ENCODE data around the gene GJD4. TPM values are rescaled to one million over a fixed set of nuclear protein-coding genes. Genes with fewer than 3 reads are reported as not detected.

Gene GJD4
- total and polyA plus RNA-seq, 2 experiments from 2014 or later, result not detected

GRCh38 chr10:35579726-35580422 lies 25.3 kb upstream of the GJD4 start (continued):
- TF ChIP-seq ZNF462 (CRISPR knock-in tag; IDR thresholded peaks at IDR 0.05), result no peak
- TF ChIP-seq ZNF114 (CRISPR knock-in tag; IDR thresholded peaks at IDR 0.05), result no peak
- no peak for TF ChIP-seq POLR2AphosphoS5 (IDR thresholded peaks at IDR 0.05; ENCODE audit: low read depth)
- no peak for TF ChIP-seq EZH2phosphoT487 (IDR thresholded peaks at IDR 0.05; ENCODE audit: unreplicated experiment)
- no peak for TF ChIP-seq NANOG (IDR thresholded peaks at IDR 0.05; ENCODE audit: borderline replicate concordance)

- Histone ChIP-seq H3K79me2 (replicated peaks; ENCODE audit: insufficient read depth) (no peaks in the 10 kb centered on the region), H3K4me3 (no peak overlapping the region), H3K27ac (ENCODE audit: low read depth) (no peak overlapping the region), H3K4me2 (no peak overlapping the region), H3K9me2 (ENCODE audit: insufficient read depth) (0 out of 2 replicates have a peak, but pooled peaks cover 3% of the 10 kb centered on the region), H3F3A (replicated peaks; ENCODE audit: low read depth) (no peaks in the 10 kb centered on the region), H2AFZ (no peak overlapping the region), H3K27me3 (ENCODE audit: insufficient read depth) (no peaks in the 10 kb centered on the region), H4K20me1 (replicated peaks; ENCODE audit: insufficient read depth) (no peaks in the 10 kb centered on the region), H3K4me1 (ENCODE audit: insufficient read depth) (no peaks in the 10 kb centered on the region), H3K36me3 (ENCODE audit: insufficient read depth) (no peaks in the 10 kb centered on the region)
- ATAC-seq, result no peak
- Mint-ChIP-seq H3K9me3 (peaks cover 2% of the 10 kb centered on the region; the same call in 1 of the 3 replicates), H3K27ac (no peak overlapping the region), H3K36me3 (ENCODE audit: low read depth) (peaks cover 1% of the 10 kb centered on the region; the same call in 1 of the 3 replicates), H3K27me3 (ENCODE audit: insufficient read depth, low read depth, poor library complexity) (peaks cover 2% of the 10 kb centered on the region), H3K4me3 (no peak overlapping the region), H3K4me1 (no peaks in the 10 kb centered on the region)
- DNase-seq (ENCODE audit: low spot score), result no peak
- TF ChIP-seq ZNF114 (CRISPR knock-in tag; IDR thresholded peaks at IDR 0.05) (no peak), ZNF462 (CRISPR knock-in tag; IDR thresholded peaks at IDR 0.05) (no peak), CTCF (conservative IDR thresholded peaks at IDR 0.05; ENCODE audit: low read depth in 2 of 2) (no peak), NANOG (IDR thresholded peaks at IDR 0.05; ENCODE audit: borderline replicate concordance) (no peak), CREB1 (CRISPR knock-in tag; IDR thresholded peaks at IDR 0.05; ENCODE audit: low read depth) (no peak)
These were observed 24.7 kb upstream of the GJD4 start for GRCh38 chr10:35580423-35580770.
